GM12878 (cell line): ENCODE data around the gene TMC8.

Experiments used
- BRCA1 ChIP-seq: IDR thresholded peaks from 2 replicates; pipeline ENCODE4 v1.6.1; 2011; ENCODE audit warnings: low read depth, low read length, improper control_type of control experiment
- CTCF ChIP-seq, 3 experiments: IDR thresholded peaks in 2 of 3; conservative IDR thresholded peaks in 1 of 3; 2 replicates each; pipeline ENCODE4 v1.5.1; 2011; ENCODE audit warnings: low read depth in 3 of 3, low read length in 3 of 3, mild to moderate bottlenecking in 3 of 3, control low read depth in 2 of 3, moderate library complexity in 2 of 3, inconsistent platforms in 1 of 3, mixed read lengths in 1 of 3; ENCODE audit not compliant: control insufficient read depth in 2 of 3, insufficient read depth in 1 of 3; ENCODE audit errors: extremely low read depth in 1 of 3
- EGR1 ChIP-seq, 2 experiments: IDR thresholded peaks; 1 replicate in 1 of 2; 2 replicates in 1 of 2; pipeline ENCODE4 v1.6.1; 2011 to 2012; ENCODE audit warnings: low read depth in 2 of 2, low read length in 2 of 2, borderline replicate concordance in 1 of 2, mild to moderate bottlenecking in 1 of 2, moderate library complexity in 1 of 2
- EP300 ChIP-seq, 2 experiments: fragments of 150-350 bp in 1 of 2; IDR thresholded peaks; 2 replicates each; pipeline ENCODE4 v1.6.1; 2011 to 2012; ENCODE audit warnings: low read depth in 2 of 2, low read length in 2 of 2, borderline replicate concordance in 1 of 2, improper control_type of control experiment in 1 of 2, inconsistent platforms in 1 of 2; ENCODE audit not compliant: control insufficient read depth in 1 of 2
- EZH2 ChIP-seq: IDR thresholded peaks from 2 replicates; pipeline ENCODE4 v1.6.1; 2012; ENCODE audit warnings: low read depth, mild to moderate bottlenecking, control low read depth, inconsistent platforms, low read length, borderline replicate concordance; ENCODE audit not compliant: control insufficient read depth
- HCFC1 ChIP-seq: fragments of 150-350 bp; IDR thresholded peaks from 2 replicates; pipeline ENCODE4 v1.6.1; 2014; ENCODE audit warnings: low read length
- HDAC2 ChIP-seq: fragments of 200-600 bp; sonication (generic); IDR thresholded peaks from 2 replicates; pipeline ENCODE4 v1.6.1; 2017
- JUND ChIP-seq: IDR thresholded peaks from 2 replicates; pipeline ENCODE4 v1.6.1; 2012; ENCODE audit warnings: low read depth, mild to moderate bottlenecking, low read length, improper control_type of control experiment, moderate library complexity
- NFYA ChIP-seq: IDR thresholded peaks from 2 replicates; pipeline ENCODE4 v1.6.1; 2011; ENCODE audit warnings: low read depth, mild to moderate bottlenecking, low read length, improper control_type of control experiment, borderline replicate concordance
- POLR2A ChIP-seq: IDR thresholded peaks from 2 replicates; pipeline ENCODE4 v1.6.1; 2011; ENCODE audit warnings: low read depth, mild to moderate bottlenecking, low read length
- USF1 ChIP-seq: IDR thresholded peaks from 2 replicates; pipeline ENCODE4 v1.6.1; 2011; ENCODE audit warnings: borderline replicate concordance, low read depth, mild to moderate bottlenecking, moderate library complexity, mixed read lengths, low read length; ENCODE audit not compliant: insufficient read depth; ENCODE audit errors: extremely low read length
- ZNF24 ChIP-seq: fragments of 450-650 bp; IDR thresholded peaks from 2 replicates; pipeline ENCODE4 v1.6.1; 2017; ENCODE audit warnings: antibody characterized with exemption, mild to moderate bottlenecking
- ZNF384 ChIP-seq: IDR thresholded peaks from 2 replicates; pipeline ENCODE4 v1.6.1; 2012; ENCODE audit warnings: low read depth, mild to moderate bottlenecking, low read length, improper control_type of control experiment, borderline replicate concordance

- TF ChIP-seq CTCF (IDR thresholded peaks at IDR 0.05 in 2 of 3, conservative IDR thresholded peaks at IDR 0.05 in 1 of 3; ENCODE audit: control insufficient read depth in 2 of 3, extremely low read depth in 1 of 3, insufficient read depth in 1 of 3, low read depth in 3 of 3, low read length in 3 of 3) (no peak), USF1 (no peak), EZH2 (no peak), ZNF24 (peak; percentile 69), POLR2A (peak; percentile 80), BRCA1 (peak; percentile 58; the same call in 1 of the 2 replicates), ZNF384 (no peak), EP300 (IDR thresholded peaks at IDR 0.05; ENCODE audit: borderline replicate concordance in 1 of 2, control insufficient read depth in 1 of 2, low read depth in 2 of 2, low read length in 2 of 2) (no peak), NFYA (no peak), JUND (no peak), HDAC2 (no peak), HCFC1 (no peak), EGR1 (IDR thresholded peaks at IDR 0.05; ENCODE audit: borderline replicate concordance in 1 of 2, low read depth in 2 of 2, low read length in 2 of 2) (peak in 1 of 2 experiments; percentile 53; a peak in 1 of 3 replicates)
These were observed 37.8 kb downstream of the TMC8 start, which contains the start of gene SYNGR2 for GRCh38 chr17:78168242-78168902.
